Nephron progenitor cell (in vitro differentiated cells): ENCODE measurements around the gene UTS2R.

Experiments used
- DNase-seq: peaks from one replicate; pipeline ENCODE4 v3.0.0; 2021
- H3K27ac Mint-ChIP-seq: 2 replicates; pipeline ENCODE4 v1.8.0; 2021; ENCODE audit warnings: mild to moderate bottlenecking, moderate library complexity, mixed read lengths
- H3K27me3 Mint-ChIP-seq: 2 replicates; pipeline ENCODE4 v1.8.0; 2021; ENCODE audit warnings: mild to moderate bottlenecking, low read depth, mixed read lengths; ENCODE audit not compliant: poor library complexity
- H3K36me3 Mint-ChIP-seq: 2 replicates; pipeline ENCODE4 v1.8.0; 2021; ENCODE audit warnings: low read depth, mixed read lengths
- H3K4me1 Mint-ChIP-seq: 2 replicates; pipeline ENCODE4 v1.8.0; 2021; ENCODE audit warnings: mixed read lengths
- H3K4me3 Mint-ChIP-seq: 2 replicates; pipeline ENCODE4 v1.8.0; 2021; ENCODE audit warnings: mild to moderate bottlenecking, moderate library complexity, mixed read lengths
- H3K9me3 Mint-ChIP-seq: 2 replicates; pipeline ENCODE4 v1.8.0; 2021; ENCODE audit warnings: mild to moderate bottlenecking, moderate library complexity, mixed read lengths
- TF ChIP-seq, protein P1 (sequence below): fragments of 200-600 bp; sonication (generic); IDR thresholded peaks from 2 replicates; pipeline ENCODE4 v1.5.0; 2021; ENCODE audit warnings: antibody characterized with exemption

Gene UTS2R

DNA sequence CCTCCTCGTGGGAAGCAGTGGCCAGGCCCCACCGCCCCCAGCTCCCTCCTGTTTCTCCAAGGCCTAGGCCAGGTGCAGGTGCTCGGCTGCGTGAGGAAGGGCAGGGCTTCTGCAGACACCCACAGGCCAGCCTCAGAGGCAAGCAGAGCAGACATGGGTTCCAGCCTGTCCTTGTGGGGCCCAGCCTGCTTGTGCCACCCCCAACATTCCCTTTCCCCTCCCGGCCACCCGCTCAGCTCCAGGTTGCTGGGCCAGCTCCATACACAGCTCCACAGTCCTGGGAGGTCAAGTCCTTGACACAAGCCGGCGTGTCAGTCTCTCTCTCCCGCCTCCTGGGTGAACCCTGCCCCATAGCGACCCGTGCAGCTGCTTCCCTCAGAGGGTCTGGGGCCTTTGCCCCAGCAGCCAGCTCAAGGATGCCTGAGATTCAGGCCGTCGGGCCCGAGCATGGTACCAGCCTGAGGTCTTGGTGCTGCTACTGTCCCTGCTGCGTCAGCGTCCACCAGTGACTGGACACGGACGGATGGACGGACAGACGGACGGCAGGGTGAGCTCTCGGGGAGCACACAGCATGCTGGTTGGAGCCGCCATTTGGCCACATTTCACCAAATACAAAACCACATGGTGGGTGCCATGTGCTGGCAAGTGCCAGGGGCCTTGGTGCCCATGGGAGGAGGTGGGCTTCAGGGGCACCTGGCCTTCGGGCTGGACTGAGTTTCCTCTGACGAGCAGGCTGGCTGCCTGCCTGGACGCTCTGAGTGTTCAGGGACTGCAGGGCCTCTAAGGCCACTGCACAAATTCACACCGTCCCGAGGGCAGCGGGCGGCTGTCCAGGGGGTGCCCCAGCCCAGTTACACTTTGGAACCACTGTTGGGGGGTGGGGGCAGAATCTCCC, 46.0 kb upstream of the UTS2R start:
- DNase-seq, result no peak
- Mint-ChIP-seq H3K36me3 (no peaks in the 10 kb centered on the region), H3K4me1 (peaks cover 29% of the 10 kb centered on the region), H3K4me3 (no peak overlapping the region), H3K27me3 (peaks cover 17% of the 10 kb centered on the region), H3K27ac (no peak overlapping the region), H3K9me3 (no peaks in the 10 kb centered on the region)
- TF ChIP-seq, protein P1, sequence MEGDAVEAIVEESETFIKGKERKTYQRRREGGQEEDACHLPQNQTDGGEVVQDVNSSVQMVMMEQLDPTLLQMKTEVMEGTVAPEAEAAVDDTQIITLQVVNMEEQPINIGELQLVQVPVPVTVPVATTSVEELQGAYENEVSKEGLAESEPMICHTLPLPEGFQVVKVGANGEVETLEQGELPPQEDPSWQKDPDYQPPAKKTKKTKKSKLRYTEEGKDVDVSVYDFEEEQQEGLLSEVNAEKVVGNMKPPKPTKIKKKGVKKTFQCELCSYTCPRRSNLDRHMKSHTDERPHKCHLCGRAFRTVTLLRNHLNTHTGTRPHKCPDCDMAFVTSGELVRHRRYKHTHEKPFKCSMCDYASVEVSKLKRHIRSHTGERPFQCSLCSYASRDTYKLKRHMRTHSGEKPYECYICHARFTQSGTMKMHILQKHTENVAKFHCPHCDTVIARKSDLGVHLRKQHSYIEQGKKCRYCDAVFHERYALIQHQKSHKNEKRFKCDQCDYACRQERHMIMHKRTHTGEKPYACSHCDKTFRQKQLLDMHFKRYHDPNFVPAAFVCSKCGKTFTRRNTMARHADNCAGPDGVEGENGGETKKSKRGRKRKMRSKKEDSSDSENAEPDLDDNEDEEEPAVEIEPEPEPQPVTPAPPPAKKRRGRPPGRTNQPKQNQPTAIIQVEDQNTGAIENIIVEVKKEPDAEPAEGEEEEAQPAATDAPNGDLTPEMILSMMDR, result no peak

DNA sequence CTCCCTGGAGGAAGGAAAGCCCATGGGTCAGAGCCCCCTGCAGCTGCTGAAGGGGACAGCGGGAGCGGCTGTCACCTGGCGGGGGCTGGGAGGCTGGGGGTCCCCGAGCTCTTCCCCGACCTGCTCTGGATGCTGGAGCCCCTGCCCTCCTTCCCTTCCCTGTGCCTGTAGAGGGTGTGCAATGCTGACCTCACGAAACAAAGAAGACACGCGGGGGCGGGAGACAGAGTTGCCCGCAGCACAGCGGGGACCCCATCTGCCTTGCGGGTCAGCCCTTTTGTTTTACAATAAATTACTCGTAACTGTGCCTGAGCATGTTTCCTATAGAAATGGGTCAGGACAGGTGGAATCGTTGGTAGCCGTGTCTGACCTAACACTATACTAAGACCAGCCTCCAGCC, 44.3 kb upstream of the UTS2R start:
- TF ChIP-seq, protein P1, result no peak
- H3K27ac Mint-ChIP-seq, result no peak overlapping the region

DNA sequence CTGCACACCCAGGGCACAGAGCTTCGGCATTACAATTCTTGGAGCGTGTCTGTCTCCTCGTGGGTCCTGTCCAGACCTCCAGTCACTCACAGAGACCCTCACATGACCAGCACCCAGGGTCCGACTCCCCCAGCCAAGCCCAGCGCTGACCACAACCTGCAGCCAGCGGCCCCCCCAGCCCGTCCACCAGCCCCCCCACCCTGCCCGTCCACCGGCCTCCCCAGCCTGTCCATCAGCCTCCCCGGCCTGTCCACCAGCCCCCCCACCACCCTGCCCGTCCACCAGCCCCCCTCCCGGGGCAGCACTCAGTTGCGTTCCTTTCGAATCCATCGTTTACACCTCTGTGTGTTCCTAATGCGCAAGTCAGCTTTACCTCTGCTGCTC, 43.8 kb upstream of the UTS2R start:
- H3K4me3 Mint-ChIP-seq, result no peak overlapping the region
- no peak overlapping the region for H3K27ac Mint-ChIP-seq
- H3K4me1 Mint-ChIP-seq, result peaks cover 36% of the 10 kb centered on the region
- TF ChIP-seq, protein P1, result no peak
- no peak for DNase-seq
- H3K36me3 Mint-ChIP-seq, result no peaks in the 10 kb centered on the region
- no peaks in the 10 kb centered on the region for H3K9me3 Mint-ChIP-seq
- peaks cover 34% of the 10 kb centered on the region for H3K27me3 Mint-ChIP-seq

More for the DNA sequence above, 44.3 kb upstream of the UTS2R start:
- Mint-ChIP-seq H3K36me3 (no peaks in the 10 kb centered on the region), H3K4me3 (no peak overlapping the region), H3K9me3 (no peaks in the 10 kb centered on the region), H3K27me3 (peaks cover 30% of the 10 kb centered on the region), H3K4me1 (peaks cover 31% of the 10 kb centered on the region)
- no peak for DNase-seq

DNA sequence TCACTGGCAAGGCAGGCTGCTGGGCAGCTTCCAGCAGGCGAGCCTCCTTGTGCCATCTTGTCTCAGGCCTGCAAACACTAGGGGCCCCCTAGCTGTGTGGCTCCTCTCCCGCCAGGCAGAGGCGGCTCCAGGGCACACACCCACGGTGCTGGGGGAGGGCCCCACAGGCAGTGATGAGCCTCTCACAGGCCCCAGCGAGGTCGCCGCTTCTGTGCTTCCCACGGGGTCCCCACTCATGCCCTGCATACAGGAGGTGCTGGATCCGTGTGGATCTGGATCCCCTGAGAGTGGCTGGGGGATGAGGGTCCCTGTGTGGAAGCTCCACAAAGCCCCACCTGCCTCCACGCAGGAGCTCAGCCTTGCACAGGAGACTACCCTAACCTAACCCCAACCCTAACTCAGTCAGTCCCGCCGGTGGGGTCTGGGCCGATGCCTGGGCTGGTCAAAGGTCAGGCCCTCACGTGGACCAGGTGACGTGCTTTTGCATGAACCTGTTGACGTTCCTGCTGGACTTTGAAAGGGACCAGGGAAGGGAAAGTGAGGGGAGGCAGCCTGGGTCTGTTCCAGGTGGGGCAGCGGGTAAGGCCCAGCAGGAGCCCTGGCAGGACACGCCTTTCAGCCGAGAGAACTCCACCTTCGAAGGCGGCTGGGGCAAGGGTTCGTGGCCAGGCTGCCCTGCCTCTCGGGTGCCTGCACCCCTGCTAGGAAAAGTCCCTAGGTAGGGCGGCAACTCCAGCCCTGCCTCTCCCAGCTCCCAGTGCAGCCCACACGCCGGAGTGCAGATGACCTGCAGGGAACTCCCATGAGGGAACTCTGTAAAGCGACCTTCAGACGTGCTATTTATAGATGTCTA, 43.2 kb upstream of the UTS2R start:
- H3K4me1 Mint-ChIP-seq, result peaks cover 40% of the 10 kb centered on the region
- no peaks in the 10 kb centered on the region for H3K36me3 Mint-ChIP-seq
- no peaks in the 10 kb centered on the region for H3K9me3 Mint-ChIP-seq
- TF ChIP-seq, protein P1, result no peak
- no peak for DNase-seq
- peaks cover 39% of the 10 kb centered on the region for H3K27me3 Mint-ChIP-seq
- no peak overlapping the region for H3K27ac Mint-ChIP-seq
- H3K4me3 Mint-ChIP-seq, result no peak overlapping the region

DNA sequence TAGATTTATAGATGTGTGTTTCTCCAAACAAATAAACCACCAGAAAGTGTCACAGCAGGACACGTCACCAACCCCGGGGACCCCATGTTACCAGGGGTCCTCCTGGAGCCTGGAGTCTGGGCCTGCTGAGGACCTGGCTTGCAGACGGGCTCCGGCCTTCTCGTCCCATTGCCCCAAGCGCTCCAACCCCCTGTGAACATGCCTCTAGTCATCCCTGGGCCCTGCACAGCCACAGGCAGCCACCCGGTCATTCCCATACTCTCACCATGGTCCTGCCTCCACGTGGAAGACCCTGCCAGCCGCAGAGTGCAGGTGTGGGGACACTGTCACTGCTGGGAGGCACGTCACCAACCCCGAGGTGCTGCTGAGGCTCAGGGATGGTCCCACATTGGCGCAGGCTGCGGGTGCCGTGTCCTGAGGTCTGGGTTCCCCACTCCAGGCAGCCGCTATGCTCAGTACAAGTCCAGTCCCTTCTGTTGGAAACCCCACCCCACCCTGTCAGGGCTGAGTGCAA, 42.5 kb upstream of the UTS2R start:
- H3K4me3 Mint-ChIP-seq, result no peak overlapping the region
- H3K36me3 Mint-ChIP-seq, result no peaks in the 10 kb centered on the region
- H3K9me3 Mint-ChIP-seq, result no peaks in the 10 kb centered on the region
- DNase-seq, result no peak
- no peak overlapping the region for H3K27ac Mint-ChIP-seq
- TF ChIP-seq, protein P1, result no peak
- H3K27me3 Mint-ChIP-seq, result peaks cover 44% of the 10 kb centered on the region
- peaks cover 40% of the 10 kb centered on the region for H3K4me1 Mint-ChIP-seq
